CD4-positive, alpha-beta T cell treated with Interleukin-10 for 1 hour (primary cell): ENCODE measurements around the gene ZMYM4.

Experiments used
- DNase-seq: peaks from one replicate; pipeline ENCODE4 v3.0.0-alpha.2; 2020

ZMYM4 gene

GRCh38 chr1:35278886-35279554 is 10.5 kb downstream of the ZMYM4 start:
- DNase-seq = no peak

GRCh38 chr1:35279555-35279904 is 11.0 kb downstream of the ZMYM4 start:
- DNase-seq = no peak

DNA sequence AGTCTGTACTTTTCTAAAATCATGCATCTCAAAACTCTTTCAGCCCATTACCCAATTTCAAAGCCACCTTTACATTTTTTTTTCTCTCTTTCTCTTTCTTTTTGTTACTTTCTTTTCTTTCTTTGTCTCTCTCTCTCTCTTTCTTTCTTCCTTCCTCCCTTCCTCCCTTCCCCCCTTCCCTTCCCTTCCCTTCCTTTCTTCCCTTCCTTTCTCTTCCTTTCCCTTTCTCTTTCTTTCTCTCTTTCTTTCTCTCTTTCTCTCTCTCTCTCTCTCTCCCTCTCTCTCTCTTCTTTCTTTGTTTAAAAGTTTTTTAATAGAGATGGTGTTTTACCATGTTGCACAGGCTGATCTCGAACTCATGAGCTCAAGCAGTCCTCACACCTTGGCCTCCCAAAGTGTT is 11.5 kb downstream of the ZMYM4 start:
- DNase-seq = no peak

GRCh38 chr1:35281565-35281964 is 13.1 kb downstream of the ZMYM4 start:
- DNase-seq = no peak

DNA sequence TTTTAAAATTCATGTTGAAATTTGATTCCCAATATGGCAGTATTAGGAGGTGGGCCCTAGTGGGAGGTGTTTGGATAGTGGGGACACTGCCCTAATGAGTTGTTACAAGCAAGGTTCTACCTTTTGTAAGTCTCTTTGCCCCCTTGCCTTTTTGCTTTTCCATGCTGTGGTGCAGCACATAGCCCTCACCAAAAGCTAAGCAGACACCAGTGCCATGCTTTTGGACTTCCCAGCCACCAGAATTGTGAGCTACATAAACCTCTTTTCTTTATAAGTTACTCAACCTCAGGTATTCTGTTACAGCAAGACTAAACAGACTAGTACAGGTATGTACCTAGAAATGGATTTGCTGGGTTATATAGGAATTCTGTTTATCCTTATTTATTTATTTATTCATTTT is 13.7 kb downstream of the ZMYM4 start:
- no peak for DNase-seq

DNA sequence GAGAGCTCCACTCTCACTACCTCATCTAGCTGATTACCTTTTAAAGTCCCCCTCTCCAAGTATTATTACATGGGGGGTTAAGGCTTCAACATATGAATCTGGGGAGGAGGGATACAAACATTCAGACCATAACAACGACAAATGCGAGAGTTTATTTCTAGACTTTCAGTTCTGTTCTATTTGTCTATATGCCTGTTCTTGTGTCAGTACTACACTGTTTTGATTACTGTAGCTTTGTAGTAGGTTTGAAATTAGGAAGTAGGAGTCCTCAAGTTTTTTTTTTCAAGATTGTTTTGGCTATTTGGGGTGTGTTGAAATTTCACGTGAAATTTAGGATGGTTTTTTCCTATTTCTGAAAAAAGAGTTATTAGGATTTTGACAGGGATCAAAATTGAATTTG is 16.3 kb downstream of the ZMYM4 start:
- DNase-seq = no peak

DNA sequence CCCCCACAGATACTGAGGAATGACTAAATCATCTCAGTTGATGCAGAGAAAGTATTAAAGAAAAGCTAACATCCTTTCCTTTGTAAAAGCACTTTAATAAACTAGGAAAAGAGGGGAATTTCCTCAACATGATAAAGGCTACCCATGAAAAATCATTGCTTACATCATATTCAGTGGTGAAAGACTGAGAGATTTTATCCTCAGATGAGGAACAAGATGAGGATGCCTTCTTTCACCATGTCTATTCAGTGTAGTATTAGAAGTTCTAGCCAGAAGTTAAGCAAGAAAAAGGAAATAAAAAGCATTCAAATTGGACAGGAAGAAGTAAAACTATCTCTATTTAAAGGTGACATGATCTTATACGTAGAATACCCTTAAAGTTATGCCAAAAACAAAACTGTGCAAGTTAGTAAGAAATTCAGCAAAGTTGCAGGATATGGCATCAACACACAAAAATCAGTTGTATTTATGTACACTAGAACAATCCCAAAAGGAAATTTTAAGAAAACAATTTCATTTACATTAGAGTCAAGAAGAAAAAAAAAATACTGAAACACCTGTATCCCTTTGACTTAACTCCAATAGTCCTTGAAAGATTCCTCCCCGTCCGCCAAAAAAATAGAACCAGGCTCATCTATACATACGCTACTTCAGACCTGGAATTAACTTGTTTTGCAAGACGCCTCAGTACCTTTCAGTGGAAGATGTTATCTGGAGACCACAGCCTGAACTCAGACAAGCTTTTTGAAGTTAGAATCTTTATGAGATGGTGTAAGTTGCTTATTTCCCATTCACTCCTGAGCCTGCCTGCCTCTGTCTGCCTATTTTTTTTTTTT is 17.5 kb downstream of the ZMYM4 start:
- peak; percentile 20 for DNase-seq

- no peak for DNase-seq
Observed at GRCh38 chr1:35287807-35288640, 19.5 kb downstream of the ZMYM4 start.

DNA sequence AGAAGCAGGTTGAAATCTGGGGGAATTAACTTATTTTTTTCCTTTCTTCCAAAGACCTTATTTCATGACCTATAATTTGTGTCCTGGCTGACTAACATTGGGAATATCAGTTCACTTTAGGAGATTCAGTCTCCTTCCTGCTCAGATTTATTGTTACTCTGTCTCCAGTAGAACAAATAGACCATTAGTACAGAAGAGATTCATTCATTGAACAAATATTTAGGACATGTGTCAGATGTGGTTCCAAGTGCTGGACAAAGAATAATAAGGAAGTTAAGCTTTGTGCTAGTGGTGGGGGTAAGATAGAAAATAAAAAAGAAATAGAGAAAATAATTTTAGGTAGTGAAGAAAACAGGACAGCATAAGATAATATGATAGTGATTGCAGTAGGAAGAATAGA is 20.3 kb downstream of the ZMYM4 start:
- no peak for DNase-seq

- DNase-seq = no peak
Observed at GRCh38 chr1:35290452-35290851, 21.9 kb downstream of the ZMYM4 start.

GRCh38 chr1:35294809-35295208 is 26.3 kb downstream of the ZMYM4 start:
- no peak for DNase-seq

DNA sequence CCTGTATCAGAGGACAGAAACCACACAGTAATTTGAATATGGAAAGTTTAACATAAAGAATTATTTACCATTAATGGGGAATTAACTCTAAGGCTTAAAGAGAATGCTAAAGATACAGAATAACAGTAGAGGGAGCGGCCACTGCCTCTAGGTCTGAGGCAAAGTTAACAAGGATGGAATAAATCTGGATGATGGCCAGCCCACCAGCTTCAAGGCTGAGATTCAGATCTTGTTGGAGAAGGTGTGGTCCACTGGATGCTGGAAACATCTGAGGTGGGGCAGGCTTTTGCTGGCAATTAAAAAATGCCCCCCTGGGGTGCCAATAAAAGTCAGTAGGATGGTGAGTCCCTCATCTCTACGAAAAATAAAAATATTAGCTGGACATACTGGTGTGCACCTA is 29.4 kb downstream of the ZMYM4 start:
- DNase-seq = no peak

DNA sequence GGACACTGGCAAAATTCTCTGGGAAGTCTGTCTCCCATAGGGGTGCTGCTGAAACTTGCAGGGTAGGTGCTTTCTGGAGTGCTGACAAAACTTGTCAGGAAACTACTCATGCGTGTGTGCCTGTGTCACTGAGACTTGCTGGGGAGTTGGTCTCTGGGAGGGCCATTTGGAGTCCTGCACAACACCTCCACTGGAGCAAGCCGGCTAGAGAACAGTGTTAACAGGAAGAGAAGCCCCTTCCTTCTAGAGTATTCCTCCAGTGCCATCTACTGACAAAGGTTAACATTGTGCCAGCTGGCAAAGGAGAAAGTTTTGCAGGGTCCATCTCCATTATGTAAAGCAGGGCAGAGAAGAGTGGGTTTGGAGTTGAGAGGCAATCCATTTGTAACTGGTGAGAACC is 30.0 kb downstream of the ZMYM4 start:
- DNase-seq = peak; percentile 62

- DNase-seq = no peak
Observed at GRCh38 chr1:35300376-35300775, 31.9 kb downstream of the ZMYM4 start.

- DNase-seq = no peak
Observed at GRCh38 chr1:35301674-35302392, 33.3 kb downstream of the ZMYM4 start.

DNA sequence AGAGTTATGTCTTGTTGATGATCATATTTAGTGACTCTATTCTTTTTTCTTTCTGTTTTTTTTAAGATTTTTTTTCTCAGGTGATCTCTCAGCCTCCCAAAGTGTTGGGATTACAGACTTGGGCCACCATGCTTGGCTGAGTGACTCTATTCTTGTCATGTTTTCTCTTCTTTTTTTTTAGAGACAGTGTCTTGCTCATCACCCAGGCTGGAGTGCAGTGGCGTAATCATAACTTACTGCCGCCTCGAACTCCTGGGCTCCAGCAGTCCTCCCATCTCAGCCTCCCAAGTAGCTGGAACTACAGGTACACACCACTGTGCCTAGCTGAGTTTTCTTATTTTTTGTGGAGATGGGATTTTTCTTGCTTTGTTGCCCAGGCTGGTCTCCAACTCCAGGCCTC is 36.9 kb downstream of the ZMYM4 start:
- DNase-seq = no peak

DNA sequence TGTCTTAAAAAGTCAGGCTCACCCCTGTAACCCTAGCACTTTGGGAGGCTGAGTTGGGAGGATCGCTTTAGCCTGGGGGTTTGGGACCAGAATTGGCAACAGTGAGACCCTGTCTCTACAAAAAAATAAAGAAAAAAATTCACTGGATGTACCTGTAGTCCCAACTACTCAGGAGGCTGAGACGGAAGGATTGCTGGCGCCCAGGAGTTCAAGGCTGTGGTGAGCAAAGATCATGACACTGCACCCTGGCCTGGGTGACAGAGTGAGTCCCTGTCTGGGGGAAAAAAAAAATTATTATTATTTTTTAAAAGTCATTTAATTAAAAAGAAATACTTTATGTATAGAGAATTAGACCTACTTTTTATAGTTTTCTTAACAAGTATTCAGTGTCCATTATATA is 47.1 kb downstream of the ZMYM4 start:
- no peak for DNase-seq

- no peak for DNase-seq
Observed at GRCh38 chr1:35316264-35316663, 47.8 kb downstream of the ZMYM4 start.

- no peak for DNase-seq
Observed at GRCh38 chr1:35319988-35320713, 51.6 kb downstream of the ZMYM4 start.

DNA sequence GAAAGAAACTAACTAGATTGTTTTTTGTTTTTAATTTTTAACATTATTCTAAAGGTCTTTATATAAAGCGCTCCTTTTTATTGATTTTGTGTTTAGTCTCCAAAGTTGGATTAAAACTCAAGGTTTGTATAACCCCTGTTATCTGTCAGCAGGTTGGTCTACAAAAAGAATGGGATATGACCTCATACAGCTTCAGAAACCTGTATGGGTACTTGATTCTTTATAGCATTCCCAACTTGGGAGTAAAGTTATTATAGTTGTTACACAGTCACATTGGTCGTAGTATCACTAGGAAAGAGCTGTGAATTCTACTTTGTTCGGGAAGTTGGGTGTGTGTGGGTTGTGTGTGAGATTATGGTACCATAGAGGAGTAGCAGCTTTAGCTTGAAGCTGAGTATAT is 52.4 kb downstream of the ZMYM4 start:
- DNase-seq = no peak

DNA sequence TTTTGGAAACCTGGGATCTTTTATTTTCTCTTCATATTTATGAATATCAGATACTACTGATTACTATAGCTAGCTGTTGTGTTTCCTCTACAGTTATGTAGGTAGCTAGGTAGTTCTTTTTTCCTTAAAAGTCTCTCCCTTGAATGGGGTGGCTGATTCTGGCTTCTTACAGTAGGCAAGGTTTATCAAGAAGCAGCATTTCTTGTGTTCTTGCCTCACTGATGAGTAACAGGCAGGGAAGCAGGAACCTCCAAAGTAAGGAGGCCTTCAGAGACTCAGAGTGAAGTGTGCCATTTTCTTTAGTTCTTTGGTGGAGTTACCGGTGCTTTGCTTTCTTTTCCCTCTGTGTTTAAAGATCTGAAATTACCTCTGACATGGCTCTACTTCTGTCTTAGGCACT is 56.0 kb downstream of the ZMYM4 start:
- DNase-seq = no peak

GRCh38 chr1:35326246-35326866 is 57.8 kb downstream of the ZMYM4 start:
- no peak for DNase-seq
